ENCODE results near the gene CHMP5.

Gene CHMP5

GRCh38 chr9:33289496-33289895, 24.6 kb downstream of the CHMP5 start:
- FAIRE-seq (peak; percentile 26), DNase-seq (ENCODE audit: insufficient read length, low spot score) (no peak)
- TF ChIP-seq POU2F2 (IDR thresholded peaks at IDR 0.05; ENCODE audit: low read depth, low read length) (no peak), POLR2AphosphoS5 (IDR thresholded peaks at IDR 0.05; ENCODE audit: low read depth, low read length) (no peak), POLR2A (IDR thresholded peaks at IDR 0.05; ENCODE audit: low read depth, low read length) (no peak), PAX5 (IDR thresholded peaks at IDR 0.05; ENCODE audit: insufficient read depth, low read length, severe bottlenecking) (no peak), SPI1 (IDR thresholded peaks at IDR 0.05; ENCODE audit: low read depth, low read length) (no peak), TAF1 (IDR thresholded peaks at IDR 0.05; ENCODE audit: low read depth, low read length) (no peak)

- no peak for TF ChIP-seq POU2F2 (IDR thresholded peaks at IDR 0.05; ENCODE audit: low read depth, low read length)
- TF ChIP-seq PAX5 (IDR thresholded peaks at IDR 0.05; ENCODE audit: insufficient read depth, low read length, severe bottlenecking) = no peak
- peak; percentile 70; the same call in 1 of the 2 replicates for TF ChIP-seq TAF1 (IDR thresholded peaks at IDR 0.05; ENCODE audit: low read depth, low read length)
These were observed 25.0 kb downstream of the CHMP5 start for GRCh38 chr9:33289936-33290246.

DNA sequence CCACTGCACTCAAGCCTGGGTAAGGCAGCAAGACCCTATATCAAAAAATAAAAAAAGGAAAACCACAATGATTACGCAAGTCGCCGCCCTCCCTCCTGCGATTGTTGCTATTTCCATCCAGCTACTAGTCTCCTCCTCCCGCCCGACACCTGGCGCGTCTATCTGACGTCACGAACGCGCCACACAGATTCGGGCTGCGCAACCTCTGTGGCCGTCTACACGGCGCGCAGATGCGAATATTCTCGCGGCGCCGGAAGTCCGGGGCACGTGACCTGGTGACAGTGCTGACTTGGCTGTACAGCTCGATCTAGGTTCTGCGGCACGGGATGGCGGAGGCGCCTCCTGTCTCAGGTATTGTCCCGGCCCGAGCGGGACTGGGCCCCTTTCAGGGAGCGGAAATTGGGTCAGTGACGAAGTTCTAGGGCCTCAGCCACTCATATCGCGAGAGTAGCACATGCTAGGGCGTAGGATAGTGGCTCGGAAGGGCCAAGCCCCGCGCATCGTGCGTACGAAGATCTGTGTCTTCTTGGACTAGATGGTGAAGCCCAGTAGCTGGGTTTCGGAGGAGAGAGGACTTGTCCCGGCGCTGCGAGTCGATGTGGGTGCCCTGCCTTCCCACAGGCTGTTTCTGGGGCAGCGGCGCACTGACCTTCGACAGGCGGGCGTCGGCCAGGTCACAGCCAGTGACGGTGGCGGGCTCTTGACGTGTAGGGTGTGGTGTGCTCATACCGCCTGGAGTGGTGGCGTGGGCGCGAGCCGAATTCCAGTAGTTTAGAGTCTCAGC, 25.6 kb downstream of the CHMP5 start, which contains the start of gene NFX1:
NFX1 (plus strand) TSS at position 270 of the 784 bp plus-strand sequence; CDS start at position 327, 57 bp downstream.
- FAIRE-seq (peak; percentile 100), DNase-seq (ENCODE audit: insufficient read length, low spot score) (peak; percentile 87)
- TF ChIP-seq POLR2A (IDR thresholded peaks at IDR 0.05; ENCODE audit: low read depth, low read length) = peak; percentile 85
- TF ChIP-seq POLR2AphosphoS5 (IDR thresholded peaks at IDR 0.05; ENCODE audit: low read depth, low read length) = peak; percentile 92
- no peak; the same call in 1 of the 2 replicates for TF ChIP-seq TAF1 (IDR thresholded peaks at IDR 0.05; ENCODE audit: low read depth, low read length)
- peak; percentile 68; the same call in 1 of the 2 replicates for TF ChIP-seq POU2F2 (IDR thresholded peaks at IDR 0.05; ENCODE audit: low read depth, low read length)

More at GRCh38 chr9:33289936-33290246, 25.0 kb downstream of the CHMP5 start:
- DNase-seq (ENCODE audit: insufficient read length, low spot score) = no peak
- FAIRE-seq = no peak

- peak; percentile 58 for FAIRE-seq
These were observed 26.2 kb downstream of the CHMP5 start for GRCh38 chr9:33291031-33291397.

GRCh38 chr9:33291901-33292300, 27.1 kb downstream of the CHMP5 start:
- FAIRE-seq (no peak), DNase-seq (ENCODE audit: insufficient read length, low spot score) (no peak)
- TF ChIP-seq PAX5 (IDR thresholded peaks at IDR 0.05; ENCODE audit: insufficient read depth, low read length, severe bottlenecking) (no peak), POLR2A (IDR thresholded peaks at IDR 0.05; ENCODE audit: low read depth, low read length) (no peak), SPI1 (IDR thresholded peaks at IDR 0.05; ENCODE audit: low read depth, low read length) (no peak), POU2F2 (IDR thresholded peaks at IDR 0.05; ENCODE audit: low read depth, low read length) (no peak), POLR2AphosphoS5 (IDR thresholded peaks at IDR 0.05; ENCODE audit: low read depth, low read length) (no peak), TAF1 (IDR thresholded peaks at IDR 0.05; ENCODE audit: low read depth, low read length) (no peak)

More at GRCh38 chr9:33291031-33291397, 26.2 kb downstream of the CHMP5 start:
- no peak for DNase-seq (ENCODE audit: insufficient read length, low spot score)
- TF ChIP-seq TAF1 (IDR thresholded peaks at IDR 0.05; ENCODE audit: low read depth, low read length) (no peak), POU2F2 (IDR thresholded peaks at IDR 0.05; ENCODE audit: low read depth, low read length) (no peak), SPI1 (IDR thresholded peaks at IDR 0.05; ENCODE audit: low read depth, low read length) (no peak), POLR2AphosphoS5 (IDR thresholded peaks at IDR 0.05; ENCODE audit: low read depth, low read length) (no peak), PAX5 (IDR thresholded peaks at IDR 0.05; ENCODE audit: insufficient read depth, low read length, severe bottlenecking) (no peak), POLR2A (IDR thresholded peaks at IDR 0.05; ENCODE audit: low read depth, low read length) (no peak)

- FAIRE-seq (no peak), DNase-seq (ENCODE audit: insufficient read length, low spot score) (no peak)
- TF ChIP-seq POU2F2 (IDR thresholded peaks at IDR 0.05; ENCODE audit: low read depth, low read length) (no peak), PAX5 (IDR thresholded peaks at IDR 0.05; ENCODE audit: insufficient read depth, low read length, severe bottlenecking) (no peak), SPI1 (IDR thresholded peaks at IDR 0.05; ENCODE audit: low read depth, low read length) (no peak), TAF1 (IDR thresholded peaks at IDR 0.05; ENCODE audit: low read depth, low read length) (no peak), POLR2AphosphoS5 (IDR thresholded peaks at IDR 0.05; ENCODE audit: low read depth, low read length) (no peak), POLR2A (IDR thresholded peaks at IDR 0.05; ENCODE audit: low read depth, low read length) (no peak)
These were observed 28.9 kb downstream of the CHMP5 start for GRCh38 chr9:33293782-33294181.

- FAIRE-seq (peak; percentile 48), DNase-seq (ENCODE audit: insufficient read length, low spot score) (no peak)
- TF ChIP-seq PAX5 (IDR thresholded peaks at IDR 0.05; ENCODE audit: insufficient read depth, low read length, severe bottlenecking) (no peak), POU2F2 (IDR thresholded peaks at IDR 0.05; ENCODE audit: low read depth, low read length) (no peak; the same call in 1 of the 2 replicates), POLR2AphosphoS5 (IDR thresholded peaks at IDR 0.05; ENCODE audit: low read depth, low read length) (0 out of 2 replicates have a peak, but pooled peaks have one; percentile 31), POLR2A (IDR thresholded peaks at IDR 0.05; ENCODE audit: low read depth, low read length) (no peak), SPI1 (IDR thresholded peaks at IDR 0.05; ENCODE audit: low read depth, low read length) (no peak), TAF1 (IDR thresholded peaks at IDR 0.05; ENCODE audit: low read depth, low read length) (no peak)
These were observed 30.0 kb downstream of the CHMP5 start for GRCh38 chr9:33294670-33295432.

DNA sequence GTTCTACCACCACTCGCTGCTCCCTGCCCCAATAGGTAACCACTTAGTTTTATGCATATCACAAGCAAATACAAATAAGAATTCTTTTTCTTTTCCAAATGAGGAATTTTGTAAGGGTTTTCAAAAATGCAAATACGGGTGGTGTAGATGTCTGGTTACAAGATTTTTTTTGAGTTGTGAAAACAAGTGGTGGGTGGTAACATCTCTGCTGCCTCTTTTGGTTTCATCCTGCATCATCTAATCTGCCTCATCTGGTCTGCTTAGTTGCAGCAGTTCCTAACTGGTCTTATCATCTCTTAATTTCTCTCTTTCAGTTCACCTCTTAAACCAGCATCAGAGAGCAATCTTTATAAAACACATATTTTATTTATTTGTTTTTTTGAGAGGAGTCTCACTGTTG, 30.7 kb downstream of the CHMP5 start:
- FAIRE-seq (peak; percentile 81), DNase-seq (ENCODE audit: insufficient read length, low spot score) (no peak)
- TF ChIP-seq POU2F2 (IDR thresholded peaks at IDR 0.05; ENCODE audit: low read depth, low read length) = no peak
- TF ChIP-seq PAX5 (IDR thresholded peaks at IDR 0.05; ENCODE audit: insufficient read depth, low read length, severe bottlenecking) = no peak
- TF ChIP-seq POLR2AphosphoS5 (IDR thresholded peaks at IDR 0.05; ENCODE audit: low read depth, low read length) = no peak
- no peak for TF ChIP-seq SPI1 (IDR thresholded peaks at IDR 0.05; ENCODE audit: low read depth, low read length)
- no peak for TF ChIP-seq POLR2A (IDR thresholded peaks at IDR 0.05; ENCODE audit: low read depth, low read length)
- no peak for TF ChIP-seq TAF1 (IDR thresholded peaks at IDR 0.05; ENCODE audit: low read depth, low read length)

DNA sequence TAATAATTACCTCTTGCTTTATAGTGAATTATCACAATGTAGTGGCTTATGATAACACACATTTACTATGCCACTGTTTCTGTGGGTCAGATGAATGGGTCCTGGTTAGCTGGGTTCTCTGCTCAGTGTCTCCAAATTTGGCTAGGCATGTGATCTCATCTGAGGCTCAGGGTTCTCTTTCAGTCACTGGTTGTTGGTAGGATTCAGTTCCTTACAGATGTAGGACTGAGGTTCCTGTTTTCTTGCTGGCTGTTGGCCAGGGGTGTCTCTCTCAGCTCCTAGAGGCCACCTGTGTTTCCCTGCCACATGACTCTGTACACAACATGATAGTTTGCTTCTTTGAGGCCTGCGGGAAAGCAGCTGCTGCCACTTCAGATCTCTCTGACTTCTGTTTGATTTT, 32.6 kb downstream of the CHMP5 start:
- DNase-seq (ENCODE audit: insufficient read length, low spot score) (no peak), FAIRE-seq (peak; percentile 85)
- TF ChIP-seq PAX5 (IDR thresholded peaks at IDR 0.05; ENCODE audit: insufficient read depth, low read length, severe bottlenecking) = no peak
- peak; percentile 92 for TF ChIP-seq SPI1 (IDR thresholded peaks at IDR 0.05; ENCODE audit: low read depth, low read length)
- peak; percentile 53; the same call in 1 of the 2 replicates for TF ChIP-seq POLR2A (IDR thresholded peaks at IDR 0.05; ENCODE audit: low read depth, low read length)

Measured in GM12891 (cell line).